ENCODE data around the gene LRRC34. TPM values are rescaled to one million over a fixed set of nuclear protein-coding genes. Genes with fewer than 3 reads are reported as not detected.

LRRC34 gene
- polyA plus RNA-seq, 1 donor (not counting 4 experiments of a cell fraction or from before 2014, with no cell fraction given), result 0.43 TPM

DNA sequence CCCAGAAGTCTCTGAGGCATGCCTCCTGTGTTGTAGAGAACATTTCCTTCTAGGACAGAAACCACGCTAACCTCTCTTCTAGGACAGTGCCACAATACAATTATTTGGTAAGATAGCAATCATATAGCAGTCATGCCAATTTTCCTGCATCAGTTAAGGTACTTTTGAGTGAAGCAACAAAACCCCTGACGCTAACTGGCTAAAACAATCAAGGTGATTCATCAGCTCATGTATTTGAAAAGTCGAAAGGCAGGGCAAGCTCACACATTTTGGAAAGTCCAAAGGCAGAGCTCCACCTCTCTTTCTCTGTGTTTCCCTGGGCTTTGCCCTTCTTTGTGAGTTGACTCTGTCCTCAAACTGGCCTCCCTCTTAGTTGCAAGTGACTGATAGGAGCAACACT lies 58.0 kb downstream of the LRRC34 start:
- TF ChIP-seq, protein P1, sequence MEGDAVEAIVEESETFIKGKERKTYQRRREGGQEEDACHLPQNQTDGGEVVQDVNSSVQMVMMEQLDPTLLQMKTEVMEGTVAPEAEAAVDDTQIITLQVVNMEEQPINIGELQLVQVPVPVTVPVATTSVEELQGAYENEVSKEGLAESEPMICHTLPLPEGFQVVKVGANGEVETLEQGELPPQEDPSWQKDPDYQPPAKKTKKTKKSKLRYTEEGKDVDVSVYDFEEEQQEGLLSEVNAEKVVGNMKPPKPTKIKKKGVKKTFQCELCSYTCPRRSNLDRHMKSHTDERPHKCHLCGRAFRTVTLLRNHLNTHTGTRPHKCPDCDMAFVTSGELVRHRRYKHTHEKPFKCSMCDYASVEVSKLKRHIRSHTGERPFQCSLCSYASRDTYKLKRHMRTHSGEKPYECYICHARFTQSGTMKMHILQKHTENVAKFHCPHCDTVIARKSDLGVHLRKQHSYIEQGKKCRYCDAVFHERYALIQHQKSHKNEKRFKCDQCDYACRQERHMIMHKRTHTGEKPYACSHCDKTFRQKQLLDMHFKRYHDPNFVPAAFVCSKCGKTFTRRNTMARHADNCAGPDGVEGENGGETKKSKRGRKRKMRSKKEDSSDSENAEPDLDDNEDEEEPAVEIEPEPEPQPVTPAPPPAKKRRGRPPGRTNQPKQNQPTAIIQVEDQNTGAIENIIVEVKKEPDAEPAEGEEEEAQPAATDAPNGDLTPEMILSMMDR (optimal IDR thresholded peaks at IDR 0.05 in 1 of 3, IDR thresholded peaks at IDR 0.05 in 1 of 3, conservative IDR thresholded peaks at IDR 0.05 in 1 of 3; ENCODE audit: extremely low read depth in 1 of 3, insufficient read depth in 2 of 3, low read length in 3 of 3), result no peak
- TF ChIP-seq EZH2 (IDR thresholded peaks at IDR 0.05; ENCODE audit: low read length), result no peak
- peak overlapping the region; percentile 96 for H3K27ac ChIP-seq (ENCODE audit: control insufficient read depth, insufficient read depth, low read length)
- no peaks in the 10 kb centered on the region for H3K9me3 ChIP-seq (ENCODE audit: control insufficient read depth, low read depth, low read length)
- H3K4me2 ChIP-seq (ENCODE audit: control insufficient read depth, extremely low read depth, insufficient read depth, low read depth, low read length), result peak overlapping the region; percentile 76
- no peaks in the 10 kb centered on the region for H3K27me3 ChIP-seq (ENCODE audit: control insufficient read depth, extremely low read depth, insufficient read depth, low read length)
- peaks cover 2% of the 10 kb centered on the region for H3K9me1 ChIP-seq (ENCODE audit: control insufficient read depth, extremely low read depth, insufficient read depth, low read length)
- dilution Hi-C loops (cut with MboI; ENCODE audit: extremely low pct_ligation_motif_present, low sequenced_read_pairs), result no loop called here
- H3K4me3 ChIP-seq (ENCODE audit: control insufficient read depth in 2 of 3, extremely low read depth in 1 of 3, insufficient read depth in 2 of 3, low read depth in 1 of 3, low read length in 3 of 3), result peak overlapping the region in 2 of 3 experiments; percentile 14 to 30
- peak; percentile 55 for DNase-seq (ENCODE audit: low read depth, low spot score)
- H3K36me3 ChIP-seq (ENCODE audit: control insufficient read depth in 2 of 2, extremely low read depth in 1 of 2, insufficient read depth in 2 of 2, low read length in 2 of 2), result no peaks in the 10 kb centered on the region
- H3K4me1 ChIP-seq (ENCODE audit: control insufficient read depth, extremely low read depth, insufficient read depth, low read length), result peaks cover 28% of the 10 kb centered on the region
- FAIRE-seq, result peak; percentile 13
- H4K20me1 ChIP-seq (ENCODE audit: control insufficient read depth, extremely low read depth, insufficient read depth, low read length), result no peaks in the 10 kb centered on the region
- peak overlapping the region; percentile 60 for H2AFZ ChIP-seq (ENCODE audit: control insufficient read depth, low read length)
- peak overlapping the region; percentile 70 for H3K9ac ChIP-seq (ENCODE audit: control insufficient read depth, extremely low read depth, insufficient read depth, low read length)
- no peaks in the 10 kb centered on the region for H3K79me2 ChIP-seq (ENCODE audit: control insufficient read depth, insufficient read depth, low read length)

DNA sequence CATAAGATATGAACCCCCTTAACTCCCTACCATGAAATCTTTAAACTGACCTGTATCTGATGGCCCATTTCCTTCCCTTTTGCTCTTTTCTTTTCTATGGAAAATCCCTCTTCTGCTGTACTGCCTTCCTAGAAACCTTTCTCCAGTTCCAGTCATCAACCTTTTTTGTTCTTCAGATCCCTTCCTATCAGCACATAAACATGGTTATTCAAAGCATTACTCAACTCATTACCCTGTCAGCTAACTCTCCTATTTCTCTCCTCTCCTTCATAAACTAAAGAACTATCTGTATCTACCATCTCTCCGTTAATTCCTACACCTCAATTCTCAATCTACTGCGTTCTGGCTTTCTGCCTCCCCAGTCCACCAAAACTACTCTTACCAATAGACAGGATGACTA lies 60.8 kb downstream of the LRRC34 start:
- H3K36me3 ChIP-seq (ENCODE audit: control insufficient read depth in 2 of 2, extremely low read depth in 1 of 2, insufficient read depth in 2 of 2, low read length in 2 of 2), result no peaks in the 10 kb centered on the region
- H3K9me1 ChIP-seq (ENCODE audit: control insufficient read depth, extremely low read depth, insufficient read depth, low read length), result peaks cover 2% of the 10 kb centered on the region
- H3K9me3 ChIP-seq (ENCODE audit: control insufficient read depth, low read depth, low read length), result no peaks in the 10 kb centered on the region
- dilution Hi-C loops (cut with MboI; ENCODE audit: extremely low pct_ligation_motif_present, low sequenced_read_pairs), result no loop called here
- H3K27me3 ChIP-seq (ENCODE audit: control insufficient read depth, extremely low read depth, insufficient read depth, low read length), result no peaks in the 10 kb centered on the region
- H3K4me3 ChIP-seq (ENCODE audit: control insufficient read depth in 2 of 3, extremely low read depth in 1 of 3, insufficient read depth in 2 of 3, low read depth in 1 of 3, low read length in 3 of 3), result no peak overlapping the region
- H3K9ac ChIP-seq (ENCODE audit: control insufficient read depth, extremely low read depth, insufficient read depth, low read length), result no peak overlapping the region
- no peak overlapping the region for H2AFZ ChIP-seq (ENCODE audit: control insufficient read depth, low read length)
- no peak for TF ChIP-seq EZH2 (IDR thresholded peaks at IDR 0.05; ENCODE audit: low read length)
- TF ChIP-seq, protein P1 (optimal IDR thresholded peaks at IDR 0.05 in 1 of 3, IDR thresholded peaks at IDR 0.05 in 1 of 3, conservative IDR thresholded peaks at IDR 0.05 in 1 of 3; ENCODE audit: extremely low read depth in 1 of 3, insufficient read depth in 2 of 3, low read length in 3 of 3), result no peak
- no peaks in the 10 kb centered on the region for H3K79me2 ChIP-seq (ENCODE audit: control insufficient read depth, insufficient read depth, low read length)
- FAIRE-seq, result no peak
- H4K20me1 ChIP-seq (ENCODE audit: control insufficient read depth, extremely low read depth, insufficient read depth, low read length), result no peaks in the 10 kb centered on the region
- H3K27ac ChIP-seq (ENCODE audit: control insufficient read depth, insufficient read depth, low read length), result no peak overlapping the region
- DNase-seq (ENCODE audit: low read depth, low spot score), result no peak
- H3K4me2 ChIP-seq (ENCODE audit: control insufficient read depth, extremely low read depth, insufficient read depth, low read depth, low read length), result no peak overlapping the region
- H3K4me1 ChIP-seq (ENCODE audit: control insufficient read depth, extremely low read depth, insufficient read depth, low read length), result peaks cover 32% of the 10 kb centered on the region
